ENCODE results near the gene NRN1.

GRCh38 chr6:6001443-6001842 lies 5.3 kb downstream of the NRN1 start:
- TF ChIP-seq EZH2phosphoT487 (IDR thresholded peaks at IDR 0.05; ENCODE audit: insufficient read depth, low read depth) (no peak), EZH2 (IDR thresholded peaks at IDR 0.05; ENCODE audit: insufficient read depth, poor library complexity, severe bottlenecking) (no peak)

Measured in GM23248 (cell line).